GM18517 (cell line): ENCODE measurements around the gene NUDT14.

ENCODE experiments used
- ATAC-seq: cut with Tn5 transposase; IDR thresholded peaks from one replicate; pipeline ENCODE4 v1.9.1; 2021; ENCODE audit warnings: mild to moderate bottlenecking, moderate library complexity; ENCODE audit not compliant: unreplicated experiment

The NUDT14 gene

DNA sequence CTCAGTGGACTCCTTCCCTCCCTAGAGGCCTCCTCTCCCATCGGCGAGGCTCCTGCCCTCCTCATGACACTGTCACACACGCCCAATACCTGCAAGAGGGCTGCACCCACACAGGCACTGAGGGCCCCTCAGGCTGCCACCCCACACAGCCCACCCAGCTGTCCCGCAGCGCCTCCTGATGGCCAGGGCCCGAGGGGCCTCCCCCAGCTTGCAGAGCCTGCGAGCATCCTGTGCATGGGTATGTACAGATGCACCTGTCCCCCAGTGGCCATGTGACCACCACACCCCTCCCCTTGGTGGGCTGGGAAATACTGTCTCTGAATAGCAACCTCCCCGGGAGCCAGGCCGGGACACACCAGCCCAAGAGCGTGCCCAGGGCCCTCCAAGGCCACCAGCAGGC lies 19.0 kb upstream of the NUDT14 start:
- ATAC-seq = no peak

DNA sequence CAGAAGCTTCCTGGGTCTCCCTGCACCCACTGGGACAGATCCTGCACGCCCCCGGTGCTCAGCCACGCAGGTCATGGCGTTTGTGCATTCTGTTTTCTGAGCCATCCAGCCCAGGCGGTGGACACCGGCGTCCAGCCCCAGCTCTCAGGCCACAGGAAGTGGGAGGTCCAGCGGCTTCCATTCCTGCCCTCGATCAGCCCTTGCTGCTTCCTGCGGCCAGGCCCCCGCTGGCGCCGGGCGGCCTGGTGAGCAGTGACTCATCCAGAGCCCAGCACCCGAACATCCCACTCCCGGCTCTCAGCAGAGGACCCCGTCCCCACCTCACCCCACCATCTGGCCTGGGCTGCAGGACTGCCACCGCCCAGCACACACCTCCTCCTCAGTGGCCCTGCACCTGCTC lies 18.0 kb upstream of the NUDT14 start:
- no peak for ATAC-seq

DNA sequence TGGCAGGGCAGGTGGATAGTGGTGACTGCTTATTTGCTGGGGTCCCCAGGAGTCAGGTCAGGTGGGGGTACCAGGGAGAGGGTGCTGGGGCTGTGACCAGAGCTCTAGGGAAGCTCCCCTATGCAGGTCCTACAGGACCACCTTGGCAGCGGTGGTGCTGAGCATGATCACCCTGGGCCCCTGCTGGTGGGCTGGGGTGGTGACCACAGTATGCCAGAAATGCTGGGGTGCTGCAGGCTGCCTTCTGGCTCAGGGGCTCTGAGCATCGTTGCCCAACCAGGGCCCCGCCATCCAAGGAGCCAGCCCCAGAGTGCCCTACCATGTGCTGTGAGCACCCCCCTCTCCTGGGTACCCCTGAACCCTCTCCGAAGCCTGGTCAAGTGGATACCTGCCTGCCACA lies 17.5 kb upstream of the NUDT14 start:
- ATAC-seq = no peak

DNA sequence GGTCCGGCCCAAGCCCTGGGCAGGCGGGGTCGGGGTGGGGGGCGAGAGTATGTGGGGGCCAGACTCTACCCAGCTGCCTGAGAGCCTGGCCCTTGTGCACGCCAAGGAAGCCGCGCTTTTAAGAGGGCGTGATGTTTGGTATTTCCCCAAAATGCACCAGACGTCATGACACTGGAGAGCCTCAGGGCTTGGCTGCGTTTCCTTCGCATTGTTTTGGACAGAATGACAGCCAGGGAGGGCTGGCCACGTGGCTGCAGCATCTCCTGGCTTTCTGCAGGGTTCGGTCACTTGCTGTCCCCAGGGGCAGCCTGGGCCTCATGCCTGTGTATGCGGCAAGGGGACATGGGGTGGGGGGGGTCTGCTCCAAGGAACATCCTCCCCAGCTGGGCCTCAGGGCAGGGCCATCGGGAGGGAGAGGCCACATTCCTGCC lies 16.1 kb upstream of the NUDT14 start:
- ATAC-seq = no peak

DNA sequence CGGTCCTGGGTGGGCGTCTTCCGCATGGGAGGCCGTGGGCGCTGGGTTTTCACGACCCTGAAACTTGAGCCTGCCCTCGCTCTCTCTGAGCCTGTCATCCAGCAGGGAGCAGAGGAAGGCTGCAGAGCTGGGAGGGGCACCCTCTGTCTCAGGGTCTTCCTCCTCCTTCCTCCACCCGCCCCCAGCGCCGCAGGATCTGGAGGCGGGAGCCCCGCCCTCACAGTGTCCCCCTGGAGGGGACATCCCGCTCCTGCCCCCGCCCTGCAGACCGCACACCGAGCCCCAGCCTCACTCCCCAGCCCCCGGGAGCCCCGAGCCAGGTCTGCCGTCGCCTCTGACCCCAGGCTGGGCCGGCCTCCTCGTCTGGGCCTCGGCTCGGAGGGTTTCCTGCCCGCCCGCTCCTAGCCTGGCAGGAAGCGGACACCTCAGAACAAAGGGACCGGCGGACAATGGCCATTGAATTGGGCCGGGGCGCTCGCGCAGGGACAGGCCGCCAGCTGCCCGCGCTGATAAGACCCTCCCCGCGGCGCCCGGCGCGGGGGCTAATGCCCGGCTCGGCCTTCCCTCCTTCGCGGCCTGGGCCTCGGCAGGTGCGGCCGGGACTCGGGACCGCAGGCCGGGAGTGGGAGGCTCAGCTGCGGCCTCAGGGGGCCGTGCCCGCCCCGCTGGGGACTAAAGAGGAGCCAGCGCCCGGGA lies 15.3 kb upstream of the NUDT14 start:
- ATAC-seq = no peak

DNA sequence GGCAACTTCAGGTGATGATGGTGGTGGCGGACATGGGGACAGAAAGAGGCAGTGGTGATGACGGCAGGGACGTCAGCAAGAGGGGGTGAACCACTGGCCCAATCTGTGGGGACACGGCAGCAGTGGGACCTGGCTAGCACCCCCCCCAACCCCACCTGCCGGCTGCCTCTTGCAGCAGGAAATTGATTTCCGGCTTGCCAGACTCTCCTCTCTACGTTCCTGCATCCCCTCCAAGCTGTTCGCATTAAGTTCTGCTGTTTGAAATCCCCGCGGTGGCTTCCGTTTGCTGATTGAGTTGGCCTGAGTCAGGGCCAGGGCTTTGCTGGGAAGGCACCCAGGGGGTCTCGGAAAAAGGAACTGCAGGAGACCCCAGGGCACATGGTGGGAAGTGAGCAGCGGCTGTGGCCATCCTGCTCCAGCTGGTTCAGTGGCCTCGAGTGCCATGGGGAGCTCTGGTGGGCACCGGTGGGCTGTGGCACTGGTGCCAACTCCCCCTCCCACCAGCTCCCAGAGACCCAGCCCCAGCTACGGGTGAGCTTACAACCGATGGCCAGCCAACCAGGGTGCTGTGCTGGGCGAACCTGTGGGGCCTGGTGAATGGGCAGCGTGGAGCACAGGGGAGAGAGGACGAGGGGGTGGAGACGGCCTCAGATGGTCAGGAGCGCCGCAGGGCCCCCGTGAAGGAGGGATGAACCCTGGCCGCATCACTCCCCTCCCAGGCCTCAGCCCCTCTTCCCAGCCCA lies 14.6 kb upstream of the NUDT14 start:
- ATAC-seq = no peak

DNA sequence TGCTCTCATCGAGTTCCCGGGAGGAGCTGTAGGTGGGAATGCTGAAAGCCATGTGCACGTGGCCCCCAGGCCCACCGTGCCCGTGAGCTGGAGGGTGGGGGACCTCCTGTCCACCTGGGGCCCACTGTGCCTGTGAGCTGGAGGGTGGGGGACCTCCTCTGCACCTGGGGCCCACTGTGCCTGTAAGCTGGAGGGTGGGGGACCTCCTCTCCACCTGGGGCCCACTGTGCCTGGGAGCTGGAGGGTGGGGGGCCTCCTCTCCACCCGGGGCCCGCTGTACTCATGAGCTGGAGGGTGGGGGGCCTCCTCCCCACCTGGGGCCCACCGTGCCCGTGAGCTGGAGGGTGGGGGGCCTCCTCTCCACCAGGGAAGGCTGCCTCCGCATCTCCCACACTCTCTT lies 13.9 kb upstream of the NUDT14 start:
- no peak for ATAC-seq

DNA sequence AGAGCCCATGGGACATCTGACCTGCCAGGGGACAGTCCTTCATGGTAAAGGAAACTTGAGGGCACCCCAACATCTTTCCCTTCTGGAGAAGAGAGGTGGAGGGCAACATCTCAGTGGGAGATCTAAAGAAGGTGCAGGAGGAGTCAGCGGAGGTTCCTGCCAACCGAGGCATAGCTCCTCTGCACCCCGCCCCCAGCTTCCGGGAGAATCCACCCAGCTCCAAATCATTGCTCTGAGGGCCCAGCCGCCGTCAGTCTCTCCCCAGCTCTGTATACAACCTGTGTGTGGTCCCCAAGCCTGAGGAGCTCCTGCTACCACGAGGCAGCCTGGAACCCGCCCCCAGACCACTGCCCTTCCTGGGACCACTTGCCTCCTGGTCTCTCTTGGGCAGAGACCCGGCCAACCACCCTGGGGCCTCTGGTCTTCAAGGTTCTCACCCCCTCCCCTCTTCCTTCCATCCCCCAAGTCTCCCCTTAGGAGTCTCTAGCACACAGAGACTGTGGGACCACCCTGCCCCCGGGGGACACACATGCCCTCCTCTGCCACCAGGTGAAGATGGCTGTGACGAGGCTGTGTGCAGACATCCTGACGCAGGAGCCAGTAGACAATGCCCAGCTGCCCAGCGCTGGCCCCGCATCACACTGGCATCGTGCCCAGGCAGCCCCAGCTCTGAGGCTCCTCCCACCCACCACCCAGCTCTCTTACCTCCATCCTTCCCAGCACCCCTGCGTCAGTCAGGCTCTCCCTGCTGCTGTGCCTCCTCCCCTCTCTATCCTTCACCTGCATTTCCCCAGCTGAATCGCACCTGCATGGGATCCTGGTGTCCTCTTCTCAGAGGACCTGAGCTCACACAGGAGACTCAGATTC lies 13.0 kb upstream of the NUDT14 start:
- ATAC-seq = no peak

DNA sequence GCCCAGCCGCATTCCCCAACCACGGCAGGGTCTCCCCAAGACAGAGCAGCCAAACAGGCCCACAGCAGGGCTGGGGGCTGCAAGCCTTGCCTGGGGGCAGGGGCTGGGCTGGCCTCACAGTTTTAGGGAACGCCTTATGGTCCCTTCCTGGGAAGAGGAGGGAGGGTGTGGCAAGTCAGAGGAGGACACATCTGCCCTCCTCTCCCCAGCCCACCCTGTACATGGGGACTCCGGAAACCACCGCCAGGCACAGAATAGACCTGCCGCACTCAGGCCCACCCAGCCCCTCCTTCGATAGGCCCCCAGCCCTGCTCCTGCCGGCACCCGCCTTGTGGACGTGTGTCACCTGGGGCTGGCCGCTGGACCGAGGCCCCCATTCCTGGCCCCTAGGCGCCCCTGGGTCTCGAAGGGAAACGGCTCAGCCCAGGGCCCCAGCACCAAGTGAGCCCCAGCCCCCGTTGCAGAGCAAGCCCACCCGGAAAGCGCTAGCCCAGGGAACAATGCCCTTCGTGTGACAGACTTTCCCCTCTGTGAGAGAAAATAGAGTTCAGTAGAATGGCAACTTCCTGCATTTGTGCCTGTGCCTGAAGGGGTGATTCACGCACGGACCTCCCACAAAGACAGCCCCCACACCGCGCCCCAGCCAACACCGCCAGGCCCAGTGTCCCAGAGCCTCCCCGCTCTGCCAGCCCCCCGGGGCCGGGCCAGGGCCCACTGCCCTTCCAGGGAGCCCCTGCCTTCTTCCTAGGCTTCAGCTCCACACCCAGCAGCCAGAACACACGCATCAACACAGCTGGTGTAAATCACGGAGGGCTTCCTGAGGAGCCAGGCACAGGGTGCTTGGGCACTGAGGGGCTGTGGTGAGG lies 12.0 kb upstream of the NUDT14 start:
- ATAC-seq = no peak

DNA sequence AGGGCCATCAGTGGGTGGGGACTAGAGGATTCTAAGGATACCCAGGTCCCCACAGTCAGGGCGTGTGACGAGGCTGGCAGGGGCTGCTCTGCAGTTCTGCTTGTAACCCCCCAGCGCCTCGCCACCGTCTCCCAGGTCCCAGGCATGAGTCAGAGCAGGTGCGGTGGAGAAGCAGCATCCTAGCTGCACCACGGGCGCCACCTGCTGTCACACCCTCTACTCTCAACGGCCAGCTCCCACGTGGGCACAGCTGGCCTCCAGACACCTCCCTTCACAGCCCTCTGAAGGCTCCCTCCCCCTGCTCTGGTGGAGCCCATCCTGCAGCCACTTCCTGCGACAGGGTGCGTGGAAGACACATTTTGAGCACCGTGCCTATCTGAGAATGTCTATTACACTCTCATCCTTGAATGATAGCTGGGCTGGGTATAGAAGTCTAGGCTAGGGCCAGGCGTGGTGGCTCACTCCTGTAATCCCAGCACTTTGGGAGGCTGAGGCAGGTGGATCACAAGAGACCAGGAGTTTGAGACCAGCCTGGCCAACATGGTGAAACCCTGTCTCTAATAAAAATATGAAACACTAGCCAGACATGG lies 6.9 kb upstream of the NUDT14 start:
- ATAC-seq = no peak

DNA sequence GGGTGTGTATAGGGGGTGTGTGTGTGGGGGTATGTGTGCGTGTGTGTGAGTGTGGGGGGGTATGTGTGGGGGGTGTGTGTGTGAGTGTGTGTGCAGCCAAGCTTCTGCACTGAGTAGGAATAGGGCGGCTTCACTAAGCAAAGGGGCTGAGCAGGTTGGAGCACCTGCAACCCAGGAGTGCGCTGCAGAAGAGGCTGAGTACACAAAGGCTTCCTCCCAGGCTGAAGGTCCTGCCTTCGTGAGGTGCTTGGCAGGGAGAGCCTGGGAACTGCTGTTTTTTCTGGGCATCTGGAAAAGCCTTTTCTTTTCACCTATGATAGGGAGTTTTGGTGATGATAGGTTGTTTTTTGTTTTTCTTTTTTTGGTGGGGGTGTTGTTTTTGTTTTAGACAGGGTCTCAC lies 6.0 kb upstream of the NUDT14 start:
- no peak for ATAC-seq

DNA sequence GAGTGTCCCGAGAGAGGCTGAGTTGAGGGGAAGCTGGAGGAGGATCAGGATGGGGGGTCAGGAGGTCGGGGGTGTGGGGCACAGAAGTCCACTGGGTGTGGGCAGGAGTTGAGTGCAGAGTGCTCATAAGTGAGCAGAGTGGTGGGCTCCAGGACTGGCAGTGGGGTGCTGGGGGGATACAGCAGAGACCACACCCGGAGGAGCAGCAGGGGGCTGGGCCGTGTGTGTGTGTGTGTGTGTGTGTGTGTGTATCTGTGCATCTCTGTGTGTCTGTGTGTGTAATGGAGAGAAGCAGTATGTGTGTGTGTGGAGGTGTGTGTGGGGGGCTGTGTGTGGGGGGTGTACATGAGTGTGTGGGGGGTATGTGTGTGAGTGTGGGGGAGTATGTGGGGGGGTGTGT lies 4.9 kb upstream of the NUDT14 start:
- ATAC-seq = no peak

DNA sequence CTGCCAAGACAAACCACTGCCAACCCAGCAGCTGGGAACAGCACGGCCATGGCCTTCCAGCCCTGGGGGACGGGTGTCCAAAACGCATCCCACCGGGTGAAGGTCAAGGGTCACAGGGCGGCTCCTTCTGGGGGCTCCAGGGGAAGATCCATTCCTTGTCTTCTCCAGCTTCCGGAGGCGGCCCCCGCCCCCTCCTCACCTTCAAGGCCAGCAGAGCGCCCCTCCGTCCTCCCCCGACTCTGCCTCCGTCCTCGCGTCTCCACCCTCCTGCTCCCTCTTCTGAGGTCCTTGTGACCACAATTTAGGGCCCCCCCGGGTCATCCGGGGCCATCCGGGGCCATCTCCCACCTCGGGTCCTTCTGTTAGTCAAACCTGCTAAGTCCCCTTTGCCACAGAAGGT lies 3.9 kb upstream of the NUDT14 start:
- ATAC-seq = no peak

DNA sequence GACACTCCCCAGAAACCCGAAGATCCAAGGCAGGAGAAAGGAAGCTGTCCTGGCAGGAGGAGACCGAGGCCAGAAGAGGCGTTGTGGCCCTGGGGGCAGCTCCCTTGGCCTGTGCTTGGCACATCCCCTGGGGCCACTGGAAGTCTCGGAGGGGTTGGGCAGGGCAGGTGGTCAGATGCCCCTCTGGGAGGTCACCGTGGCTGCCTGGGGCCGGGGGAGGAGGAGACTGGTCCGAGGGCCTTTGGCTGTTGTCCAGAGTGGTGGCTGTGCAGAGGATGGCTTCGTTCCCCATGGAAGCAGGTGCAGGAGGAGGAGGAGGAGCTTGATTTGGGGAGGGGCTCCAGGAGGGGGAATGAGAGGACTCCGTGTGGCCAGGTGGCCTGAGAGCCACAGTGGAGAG lies 3.3 kb upstream of the NUDT14 start:
- no peak for ATAC-seq

DNA sequence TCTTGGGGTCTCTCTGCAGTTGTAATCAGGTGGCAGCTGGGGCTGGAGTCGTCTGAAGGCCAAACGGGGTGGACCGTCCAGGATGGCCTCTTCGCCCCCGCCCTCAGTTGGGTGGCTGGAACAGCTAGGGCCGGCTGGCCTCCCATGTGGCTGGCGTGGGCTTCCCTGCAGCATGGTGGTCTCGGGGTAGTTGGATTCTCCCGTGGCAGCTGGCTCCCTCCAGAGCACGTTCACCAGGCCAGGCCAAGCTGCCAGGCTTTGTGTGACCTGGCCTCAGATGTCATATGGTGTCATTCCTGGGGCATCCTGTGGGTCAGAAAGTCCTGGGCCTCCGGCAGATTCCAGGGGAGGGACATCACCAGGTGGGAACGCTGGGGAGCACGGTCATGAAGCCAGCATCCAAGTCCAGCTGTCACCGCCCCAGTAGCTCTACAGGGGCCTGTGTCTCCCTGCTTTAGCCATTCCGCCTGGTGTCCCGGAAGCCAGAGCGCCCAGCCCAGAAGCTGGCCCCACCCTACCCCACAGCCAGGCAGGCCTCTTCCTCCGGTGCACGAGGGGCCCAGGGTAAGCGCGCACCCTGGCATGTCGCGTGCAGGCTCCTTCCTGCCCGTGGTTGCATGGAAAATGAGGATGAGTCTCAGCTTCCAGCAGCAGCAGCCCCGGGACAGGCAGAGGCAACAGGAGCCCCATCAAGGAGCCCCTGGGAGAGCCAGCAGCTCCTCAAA lies 1.3 kb upstream of the NUDT14 start:
- no peak for ATAC-seq

DNA sequence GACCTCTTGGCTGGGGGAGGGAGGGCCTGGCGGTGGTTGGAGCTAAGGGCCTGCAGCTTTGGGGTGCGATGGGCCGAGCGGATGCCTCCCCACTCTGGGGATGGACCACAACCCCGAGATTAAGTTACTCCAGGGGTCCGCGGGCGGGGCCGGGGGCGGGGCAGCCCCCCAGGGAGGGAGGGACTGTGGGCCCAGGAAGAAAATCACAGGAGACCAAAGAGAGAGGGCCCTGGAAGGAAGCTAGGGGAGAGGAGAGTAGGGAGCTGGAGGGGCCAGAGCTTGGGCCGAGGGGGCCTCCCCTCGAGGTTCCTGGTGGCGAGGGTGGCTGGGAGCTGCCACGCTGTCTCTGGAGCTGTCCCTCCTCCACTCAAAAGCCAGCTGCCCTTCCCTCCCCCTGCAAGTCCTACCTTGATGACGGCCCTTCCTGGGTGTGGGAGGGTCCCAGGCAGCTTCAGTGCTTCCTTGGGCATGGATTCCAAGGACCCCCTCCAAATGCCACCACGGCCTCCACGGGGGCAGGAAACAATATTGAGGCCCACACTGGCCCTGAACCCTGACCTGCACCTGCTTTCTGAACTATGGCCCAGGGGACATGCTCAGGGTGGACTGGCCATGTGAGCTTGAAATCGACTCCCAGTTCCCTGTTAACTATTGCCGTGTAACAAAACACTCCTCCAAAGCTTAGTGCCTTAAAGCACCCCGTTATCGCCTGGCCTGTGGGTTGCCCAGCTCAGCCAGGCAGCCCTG lies 610 bp upstream of the NUDT14 start:
- ATAC-seq = no peak

DNA sequence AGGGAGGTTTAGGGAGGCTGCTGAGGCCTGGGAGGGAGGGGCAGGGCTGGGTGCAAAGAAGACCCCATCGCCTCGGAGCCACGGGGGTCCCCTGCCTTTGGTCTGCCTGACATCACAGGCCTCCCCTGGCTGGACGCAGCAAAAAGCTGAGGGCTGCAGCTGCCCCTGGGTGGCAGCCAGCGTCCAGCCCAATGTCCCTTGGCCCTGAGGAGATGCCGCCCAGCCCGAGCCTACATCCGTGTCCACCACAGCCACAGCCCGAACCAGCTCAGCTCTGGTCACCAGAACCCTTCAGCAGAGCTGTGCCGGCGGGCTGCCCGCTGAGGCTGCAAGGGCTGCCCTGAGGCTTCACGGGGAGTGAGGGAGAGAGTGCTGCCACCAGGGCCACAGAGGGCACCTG lies 1.9 kb downstream of the NUDT14 start:
- ATAC-seq = no peak

DNA sequence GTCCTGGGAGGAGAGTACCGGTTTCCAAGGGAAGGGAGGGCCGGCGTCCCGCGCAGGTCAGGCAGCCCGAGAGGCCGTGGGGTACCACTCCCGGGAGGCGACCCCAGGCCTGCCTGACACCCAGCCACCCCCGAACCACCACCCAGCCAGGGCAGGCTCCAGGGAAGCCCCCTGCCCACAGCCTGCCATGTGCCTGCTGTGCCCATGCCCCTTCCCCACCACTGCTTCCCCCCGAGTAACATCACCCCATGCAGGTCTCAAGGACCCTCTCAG lies 2.3 kb downstream of the NUDT14 start:
- no peak for ATAC-seq
